Heart left ventricle (tissue), 16 donors: ENCODE data around the gene DACT2. TPM values are rescaled to one million over a fixed set of nuclear protein-coding genes. Genes with fewer than 3 reads are reported as not detected.
"Not testable (repeated sequence)": the region's sequence is repeated elsewhere in the genome, so short reads cannot be mapped to it uniquely, and the experiment has no call there.

ENCODE experiments used
- ATAC-seq, 4 donors: fragments of 200-7000 bp; cut with Tn5 transposase; one replicate each; pipeline ENCODE4 v1.9.1; 2020 to 2022; ENCODE audit warnings: moderate library complexity in 4 of 4, mild to moderate bottlenecking in 3 of 4, moderate number of reproducible peaks in 1 of 4
- DNase-seq, 5 donors: peaks; one replicate each; pipeline ENCODE4 v3.0.0-alpha.2; 2020
- H3K27ac ChIP-seq, 12 donors: fragments of 200-600 bp; sonication (generic) in 4 of 12; one replicate each; pipeline versions ENCODE4 v1.5.0 to v1.8.0; 2016 to 2022; ENCODE audit warnings: mild to moderate bottlenecking in 2 of 12
- H3K27me3 ChIP-seq, 9 donors: fragments of 200-600 bp; sonication (generic) in 2 of 9; one replicate each; pipeline versions ENCODE4 v1.5.1 to v1.8.0; 2016 to 2022; ENCODE audit warnings: mild to moderate bottlenecking in 3 of 9
- H3K36me3 ChIP-seq, 9 donors: fragments of 200-600 bp; sonication (generic) in 2 of 9; one replicate each; pipeline versions ENCODE4 v1.5.0 to v1.8.0; 2018 to 2022; ENCODE audit warnings: mild to moderate bottlenecking in 2 of 9
- H3K4me1 ChIP-seq, 12 donors: fragments of 200-600 bp; sonication (generic) in 4 of 12; one replicate each; pipeline versions ENCODE4 v1.5.0 to v1.8.0; 2016 to 2022; ENCODE audit warnings: mild to moderate bottlenecking in 3 of 12
- H3K4me3 ChIP-seq, 12 donors: fragments of 200-600 bp; sonication (generic) in 4 of 12; one replicate each; pipeline versions ENCODE4 v1.5.0 to v1.8.0; 2017 to 2022; ENCODE audit warnings: mild to moderate bottlenecking in 9 of 12, moderate library complexity in 4 of 12
- H3K9me3 ChIP-seq, 12 donors: fragments of 200-600 bp; sonication (generic) in 4 of 12; one replicate each; pipeline versions ENCODE4 v1.5.0 to v1.8.0; 2016 to 2022; ENCODE audit warnings: mild to moderate bottlenecking in 1 of 12
- CTCF ChIP-seq, 12 donors: fragments of 200-600 bp; sonication (generic) in 4 of 12; IDR thresholded peaks; one replicate each; pipeline versions ENCODE4 v1.5.0 to v1.8.0; 2018 to 2022; ENCODE audit warnings: antibody characterized with exemption in 12 of 12, mild to moderate bottlenecking in 5 of 12
- POLR2A ChIP-seq, 2 donors: fragments of 450-650 bp; IDR thresholded peaks; one replicate each; pipeline ENCODE4 v1.6.1; 2017; ENCODE audit warnings: antibody characterized with exemption in 2 of 2, mild to moderate bottlenecking in 2 of 2, moderate library complexity in 2 of 2
- WGBS, 4 donors: extraction: QIAGEN DNeasy Blood & Tissue Kit in 2 of 4; methylation state at CpG; one replicate each; pipeline versions ENCODE4 v1.1.5 to v1.1.7; 2013 to 2018; 5-methylcytosine and 5-hydroxymethylcytosine counted together
- intact Hi-C, 10 donors: fragments of 100-400 bp; cut with DNase I; formaldehyde crosslinking; loops; one replicate each; pipeline versions ENCODE4 v1.11.1 to v1.14.2; 2022
- polyA plus RNA-seq, 2 donors: library from polyadenylated mRNA; stranded (reverse); fragments of 200-250 nt; gene quantifications; one replicate each; pipeline ENCODE4 v1.2.3, GENCODE V29; 2013
- total RNA-seq, 9 donors: library from RNA; depleted of rRNA in 2 of 9; stranded (reverse); fragments of >200 nt in 2 of 9; fragmentation: NEBNext Ultra II Directional in 3 of 9; extraction: Animal tissue kit (Norgen Biotek cat#: 25700) in 3 of 9; gene quantifications; one replicate each; pipeline versions ENCODE4 v1.1.0 to v1.2.4, GENCODE V29; 2016 to 2023
- donor health status: ischemic (EF 13 %, LVEDD 7.1; RV severe dilation, severe dysfunction).
- donor health status: healthy with polysubstance abuse.
- donor health status: DM: no; HTN: yes; CAD: no.
- donor health status: DM: no; HTN: no; CAD: no.
- donor health status: ischemic (EF 25% LVEDD 6.9; RV normal size, moderate dysfunction).
- donor health status: ischemic (EF 25% LVEDD 5.7; RV mildly dilated, moderate dysfunction).
- donor health status: healthy.
- donor health status: DM: yes; HTN: yes; CAD: no.
- donor health status: ischemic (EF 35%, LVEDD 5.7; RV mildly dilated, moderate dysfunction).
- donor health status: nonischemic (EF 11% LVEDD 7.7; RV severe dilation, severe dysfunction).
- donor health status: DM: yes; HTN: yes; CAD: no.
- donor health status: PGD.
- donor health status: ischemic (EF 29% LVEDD 5.4; RV normal size, mild dysfunction).
- donor health status: nonischemic (EF 23%, LVEDD 6.1; RV moderate dilation, normal function).

Gene DACT2
- total and polyA plus RNA-seq, 11 donors = 0.14 to 3.8 (median 0.30) TPM

GRCh38 chr6:168314021-168314420 lies 5.6 kb downstream of the DACT2 start:
- Histone ChIP-seq H3K9me3 (no peaks in the 10 kb centered on the region), H3K36me3 (no peaks in the 10 kb centered on the region), H3K27me3 (peaks cover 0 to 18% (median 11%) of the 10 kb centered on the region in 9 donors), H3K4me3 (no peak overlapping the region), H3K4me1 (peaks cover 0 to 2% (median 0%) of the 10 kb centered on the region in 12 donors), H3K27ac (no peak overlapping the region)
- intact Hi-C loops = no loop called here
- TF ChIP-seq POLR2A (IDR thresholded peaks at IDR 0.05) = no peak
- no peak for TF ChIP-seq CTCF (IDR thresholded peaks at IDR 0.05)
- ATAC-seq (no peak), DNase-seq (no peak)
- WGBS, 4 donors = 82 to 92% (median 87%) methylated on average over 12 of the region's 12 CpGs

GRCh38 chr6:168313431-168314011 lies 6.1 kb downstream of the DACT2 start:
- Histone ChIP-seq H3K27me3 (peaks cover 0 to 13% (median 6%) of the 10 kb centered on the region in 9 donors), H3K4me3 (no peak overlapping the region), H3K9me3 (no peaks in the 10 kb centered on the region), H3K27ac (peak overlapping the region in 1 of 12 donors; percentile 42), H3K36me3 (no peaks in the 10 kb centered on the region), H3K4me1 (no peaks in the 10 kb centered on the region)
- ATAC-seq (peak in 2 of 4 donors; percentile 44 to 59), DNase-seq (no peak)
- TF ChIP-seq POLR2A (IDR thresholded peaks at IDR 0.05) (no peak), CTCF (IDR thresholded peaks at IDR 0.05) (no peak)
- intact Hi-C loops = no loop called here
- 58 to 70% (median 65%) methylated on average over 15 of the region's 15 CpGs for WGBS, 4 donors

- DNase-seq, H3K4me3 ChIP-seq, H3K36me3 ChIP-seq, intact Hi-C loops, H3K27ac ChIP-seq, H3K9me3 ChIP-seq, H3K4me1 ChIP-seq, ATAC-seq: not testable (repeated sequence)
- peaks cover 0 to 20% (median 0%) of the 10 kb centered on the region in 9 donors for H3K27me3 ChIP-seq
- WGBS, 4 donors = 89 to 96% (median 91%) methylated on average over 8 of the region's 8 CpGs
Observed at GRCh38 chr6:168312125-168312507, 7.5 kb downstream of the DACT2 start.

GRCh38 chr6:168311410-168312124 lies 8.0 kb downstream of the DACT2 start:
- H3K36me3 ChIP-seq = no peaks in the 10 kb centered on the region
- no peak for TF ChIP-seq CTCF (IDR thresholded peaks at IDR 0.05)
- no peak for TF ChIP-seq POLR2A (IDR thresholded peaks at IDR 0.05)
- peaks cover 0 to 20% (median 0%) of the 10 kb centered on the region in 9 donors for H3K27me3 ChIP-seq
- H3K4me3 ChIP-seq = no peak overlapping the region
- H3K27ac ChIP-seq = no peak overlapping the region
- H3K4me1 ChIP-seq = no peaks in the 10 kb centered on the region
- no peak for DNase-seq
- no peaks in the 10 kb centered on the region for H3K9me3 ChIP-seq
- WGBS, 4 donors = 92 to 94% (median 93%) methylated on average over 11 of the region's 11 CpGs
- ATAC-seq = no peak
- intact Hi-C loops = no loop called here
